GM12878 (cell line): ENCODE results near the gene GALNT18. TPM values are rescaled to one million over a fixed set of nuclear protein-coding genes. Genes with fewer than 3 reads are reported as not detected.

Experiments
- ATAC-seq: fragments of 200-7000 bp; cut with Tn5 transposase; 3 replicates; pipeline ENCODE4 v1.9.1; 2020; ENCODE audit warnings: mild to moderate bottlenecking, moderate library complexity
- BruUV-seq: library from RNA; stranded (reverse); fragments of 400-500 nt; replicated peaks from 2 replicates; lab custom pipeline; 2021; lab: Mats Ljungman, UMichigan
- CTCF ChIA-PET: fragments of 300-600 bp; sonication (Branson Sonifier 250); formaldehyde crosslinking; extraction: SDS; loops from one replicate; lab custom pipeline; 2021; ENCODE audit warnings: inconsistent platforms; lab: Yijun Ruan, JAX
- POLR2A ChIA-PET: fragments of 350-600 bp; formaldehyde crosslinking; extraction: SDS; loops from one replicate; lab custom pipeline; 2021; ENCODE audit warnings: inconsistent platforms; lab: Charles Lee
- RAD21 ChIA-PET: fragments of 300-600 bp; sonication (Branson Sonifier 250); formaldehyde crosslinking; loops from one replicate; lab custom pipeline; 2023; ENCODE audit warnings: antibody characterized with exemption; ENCODE audit not compliant: unreplicated experiment; lab: Charles Lee
- SMC1A ChIA-PET: fragments of 300-600 bp; sonication (Branson Sonifier 250); formaldehyde crosslinking; loops from one replicate; lab custom pipeline; 2023; ENCODE audit not compliant: unreplicated experiment, uncharacterized antibody; lab: Charles Lee
- DNase-seq: peaks from one replicate; pipeline ENCODE4 v3.0.0-alpha.2; 2011; ENCODE audit warnings: low read depth, low spot score
- FAIRE-seq: peaks from 3 replicates; lab custom pipeline; 2011; peaks lifted over from hg19 to GRCh38; lab: Jason Lieb, UNC
- H2AFZ ChIP-seq: 2 replicates; pipeline ENCODE4 v1.6.0; 2011; ENCODE audit warnings: low read depth, low read length, control low read depth; ENCODE audit not compliant: control insufficient read depth
- H3K27ac ChIP-seq: 2 replicates; pipeline ENCODE4 v1.5.1; 2011; ENCODE audit warnings: control low read depth; ENCODE audit not compliant: control insufficient read depth, insufficient read depth
- H3K27me3 ChIP-seq, 2 experiments: replicated peaks in 1 of 2; 2 replicates each; pipeline versions ENCODE4 v1.6.0 to v1.6.1; 2011; ENCODE audit warnings: low read length in 1 of 2; ENCODE audit not compliant: control insufficient read depth in 2 of 2, insufficient read depth in 2 of 2
- H3K36me3 ChIP-seq, 2 experiments: 2 replicates each; pipeline ENCODE4 v1.5.1; 2011; ENCODE audit warnings: low read length in 1 of 2; ENCODE audit not compliant: control insufficient read depth in 2 of 2, insufficient read depth in 2 of 2
- H3K4me1 ChIP-seq: 2 replicates; pipeline ENCODE4 v1.6.1; 2011; ENCODE audit warnings: mild to moderate bottlenecking, low read length, moderate library complexity, mixed read lengths; ENCODE audit not compliant: control insufficient read depth, insufficient read depth
- H3K4me2 ChIP-seq: 2 replicates; pipeline ENCODE4 v1.6.0; 2011; ENCODE audit warnings: control low read depth; ENCODE audit not compliant: control insufficient read depth, insufficient read depth
- H3K4me3 ChIP-seq: fragments of 200-600 bp; sonication (generic); 2 replicates; pipeline ENCODE4 v1.5.1; 2016
- H3K79me2 ChIP-seq: 2 replicates; pipeline ENCODE4 v1.6.0; 2011; ENCODE audit warnings: low read length; ENCODE audit not compliant: control insufficient read depth, insufficient read depth
- H3K9ac ChIP-seq: 2 replicates; pipeline ENCODE4 v1.8.0; 2011; ENCODE audit warnings: low read length, control low read depth, mixed read lengths; ENCODE audit not compliant: control insufficient read depth, insufficient read depth
- H3K9me3 ChIP-seq: replicated peaks from 3 replicates; pipeline ENCODE4 v1.5.1; 2011; ENCODE audit warnings: mild to moderate bottlenecking, low read length; ENCODE audit not compliant: control insufficient read depth, insufficient read depth
- H4K20me1 ChIP-seq: 2 replicates; pipeline ENCODE4 v1.6.0; 2011; ENCODE audit not compliant: control insufficient read depth, insufficient read depth
- CREB1 ChIP-seq: IDR thresholded peaks from 2 replicates; pipeline ENCODE4 v1.6.1; 2012; ENCODE audit warnings: low read depth, mild to moderate bottlenecking, inconsistent platforms
- EP300 ChIP-seq, 2 experiments: fragments of 150-350 bp in 1 of 2; IDR thresholded peaks; 2 replicates each; pipeline ENCODE4 v1.6.1; 2011 to 2012; ENCODE audit warnings: low read depth in 2 of 2, low read length in 2 of 2, borderline replicate concordance in 1 of 2, improper control_type of control experiment in 1 of 2, inconsistent platforms in 1 of 2; ENCODE audit not compliant: control insufficient read depth in 1 of 2
- PML ChIP-seq: IDR thresholded peaks from 2 replicates; pipeline ENCODE4 v1.6.1; 2012; ENCODE audit warnings: low read length, inconsistent platforms
- SIX5 ChIP-seq: IDR thresholded peaks from 2 replicates; pipeline ENCODE4 v1.6.1; 2011; ENCODE audit warnings: mild to moderate bottlenecking, low read depth, low read length, moderate library complexity; ENCODE audit not compliant: severe bottlenecking
- SPI1 ChIP-seq: IDR thresholded peaks from 2 replicates; pipeline ENCODE4 v1.6.1; 2011; ENCODE audit warnings: low read depth, mild to moderate bottlenecking, low read length, moderate library complexity, borderline replicate concordance; ENCODE audit not compliant: insufficient read depth
- SREBF1 ChIP-seq: IDR thresholded peaks from 2 replicates; pipeline ENCODE4 v1.6.1; 2012; ENCODE audit warnings: mild to moderate bottlenecking, low read length
- SREBF2 ChIP-seq: IDR thresholded peaks from 2 replicates; pipeline ENCODE4 v1.6.1; 2012; ENCODE audit warnings: mild to moderate bottlenecking, low read length
- SUPT20H ChIP-seq: IDR thresholded peaks from 2 replicates; pipeline ENCODE4 v1.6.1; 2011; ENCODE audit warnings: low read depth, mild to moderate bottlenecking, low read length, moderate library complexity, borderline replicate concordance; ENCODE audit not compliant: control insufficient read depth
- ZBED1 ChIP-seq: IDR thresholded peaks from 2 replicates; pipeline ENCODE4 v1.6.1; 2016; ENCODE audit warnings: borderline replicate concordance
- WGBS: methylation state at CpG from one replicate; pipeline ENCODE4 v1.1.6; 2016; ENCODE audit warnings: low lambda C conversion rate; ENCODE audit not compliant: insufficient replicate concordance, insufficient coverage; ENCODE audit errors: missing lambda C conversion rate; 5-methylcytosine and 5-hydroxymethylcytosine counted together
- in situ Hi-C: fragments of 300-500 bp; cut with MboI; formaldehyde crosslinking; loops from 9 replicates; pipeline ENCODE4 v1.14.3; 2018; ENCODE audit warnings: mixed read lengths
- intact Hi-C: fragments of 100-400 bp; cut with micrococcal nuclease; formaldehyde crosslinking; loops from one replicate; pipeline ENCODE4 v1.14.2; 2022; ENCODE audit not compliant: unreplicated experiment
- polyA plus RNA-seq, 11 experiments: library from polyadenylated mRNA; depleted of rRNA in 4 of 11; unstranded in 6 of 11; stranded (reverse) in 5 of 11; fragments of >200 nt; fragmentation: Nextera tagmentation in 4 of 11; fragmentation: Illumina TruSeq in 1 of 11; extraction: Ambion mirVana in 4 of 11; extraction: Trizol in 1 of 11; gene quantifications; 1 replicate in 1 of 11; 2 replicates in 10 of 11; pipeline versions ENCODE4 v1.2.1 to v1.2.3, GENCODE V29; 2011 to 2016; ENCODE audit warnings: inconsistent platforms in 2 of 11, missing spikeins in 2 of 11, low read depth in 1 of 11
- total RNA-seq, 4 experiments: library from RNA; depleted of rRNA in 3 of 4; stranded (reverse); fragments of >200 nt in 3 of 4; fragmentation: Illumina TruSeq in 1 of 4; extraction: Trizol in 1 of 4; gene quantifications; 2 replicates each; pipeline versions ENCODE4 v1.2.1 to v1.2.3, GENCODE V29; 2013 to 2021
- TF ChIP-seq, protein P1 (sequence below): fragments of 150-350 bp; IDR thresholded peaks from 2 replicates; pipeline ENCODE4 v1.6.1; 2014; ENCODE audit warnings: mild to moderate bottlenecking, low read depth, low read length
- TF ChIP-seq, protein P2 (sequence below): fragments of 450-650 bp; IDR thresholded peaks from 2 replicates; pipeline ENCODE4 v1.6.1; 2017; ENCODE audit warnings: borderline replicate concordance

Gene GALNT18
- total and polyA plus RNA-seq, 10 of the 15 experiments (the other 5 are each of a cell fraction or from before 2014, with no cell fraction given): 1.2 to 14.2 (median 6.3) TPM

DNA sequence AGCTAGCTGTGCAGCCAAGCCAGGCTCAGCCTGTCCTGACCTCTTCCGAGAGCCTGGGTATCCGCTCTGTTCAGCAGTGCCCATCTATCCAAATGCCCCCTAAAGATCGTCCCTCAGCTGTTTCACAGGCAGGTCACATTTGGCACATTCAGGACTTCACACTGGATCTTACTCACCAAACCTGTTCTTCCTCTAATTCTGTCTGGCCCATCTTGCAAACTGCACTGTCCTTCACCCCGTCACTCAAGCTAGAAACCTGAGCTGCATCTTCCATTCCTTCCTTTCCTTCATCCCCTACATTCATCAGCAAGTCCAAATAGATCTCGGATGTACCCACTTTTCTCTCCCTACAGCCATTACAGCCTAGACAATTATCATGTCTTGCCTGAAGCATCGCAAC is 208.0 kb downstream of the GALNT18 start:
- Histone ChIP-seq H3K27me3 (no peaks in the 10 kb centered on the region), H3K4me3 (no peak overlapping the region), H3K4me1 (peaks cover 13% of the 10 kb centered on the region), H4K20me1 (no peaks in the 10 kb centered on the region), H2AFZ (no peak overlapping the region), H3K9me3 (no peaks in the 10 kb centered on the region), H3K4me2 (no peak overlapping the region), H3K79me2 (no peaks in the 10 kb centered on the region), H3K36me3 (no peaks in the 10 kb centered on the region; a peak in 2 of 4 replicates), H3K9ac (no peak overlapping the region), H3K27ac (no peak overlapping the region)
- SMC1A ChIA-PET: no interaction called here
- FAIRE-seq (no peak), ATAC-seq (no peak), DNase-seq (no peak)
- 60% methylated on average over 6 of the region's 6 CpGs for WGBS
- intact Hi-C loops: no loop called here
- TF ChIP-seq SIX5 (no peak), PML (no peak), EP300 (IDR thresholded peaks at IDR 0.05; ENCODE audit: borderline replicate concordance in 1 of 2, control insufficient read depth in 1 of 2, low read depth in 2 of 2, low read length in 2 of 2) (no peak), SUPT20H (no peak), CREB1 (no peak), SPI1 (no peak), SREBF1 (no peak), ZBED1 (no peak), SREBF2 (no peak)
- TF ChIP-seq, protein P1, sequence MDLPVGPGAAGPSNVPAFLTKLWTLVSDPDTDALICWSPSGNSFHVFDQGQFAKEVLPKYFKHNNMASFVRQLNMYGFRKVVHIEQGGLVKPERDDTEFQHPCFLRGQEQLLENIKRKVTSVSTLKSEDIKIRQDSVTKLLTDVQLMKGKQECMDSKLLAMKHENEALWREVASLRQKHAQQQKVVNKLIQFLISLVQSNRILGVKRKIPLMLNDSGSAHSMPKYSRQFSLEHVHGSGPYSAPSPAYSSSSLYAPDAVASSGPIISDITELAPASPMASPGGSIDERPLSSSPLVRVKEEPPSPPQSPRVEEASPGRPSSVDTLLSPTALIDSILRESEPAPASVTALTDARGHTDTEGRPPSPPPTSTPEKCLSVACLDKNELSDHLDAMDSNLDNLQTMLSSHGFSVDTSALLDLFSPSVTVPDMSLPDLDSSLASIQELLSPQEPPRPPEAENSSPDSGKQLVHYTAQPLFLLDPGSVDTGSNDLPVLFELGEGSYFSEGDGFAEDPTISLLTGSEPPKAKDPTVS: no peak
- TF ChIP-seq, protein P2, sequence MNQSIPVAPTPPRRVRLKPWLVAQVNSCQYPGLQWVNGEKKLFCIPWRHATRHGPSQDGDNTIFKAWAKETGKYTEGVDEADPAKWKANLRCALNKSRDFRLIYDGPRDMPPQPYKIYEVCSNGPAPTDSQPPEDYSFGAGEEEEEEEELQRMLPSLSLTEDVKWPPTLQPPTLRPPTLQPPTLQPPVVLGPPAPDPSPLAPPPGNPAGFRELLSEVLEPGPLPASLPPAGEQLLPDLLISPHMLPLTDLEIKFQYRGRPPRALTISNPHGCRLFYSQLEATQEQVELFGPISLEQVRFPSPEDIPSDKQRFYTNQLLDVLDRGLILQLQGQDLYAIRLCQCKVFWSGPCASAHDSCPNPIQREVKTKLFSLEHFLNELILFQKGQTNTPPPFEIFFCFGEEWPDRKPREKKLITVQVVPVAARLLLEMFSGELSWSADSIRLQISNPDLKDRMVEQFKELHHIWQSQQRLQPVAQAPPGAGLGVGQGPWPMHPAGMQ: no peak
- POLR2A ChIA-PET: no interaction called here
- in situ Hi-C loops: no loop called here
- no TSS peak for BruUV-seq
- CTCF ChIA-PET: no interaction called here
- RAD21 ChIA-PET: no interaction called here
